HG02943 (cell line): Measurements from ENCODE around the gene EEF2.
"Not testable (repeated sequence)": the region's sequence is repeated elsewhere in the genome, so short reads cannot be mapped to it uniquely, and the experiment has no call there.

Experiments used
- ATAC-seq: cut with Tn5 transposase; IDR thresholded peaks from one replicate; pipeline ENCODE4 v1.9.1; 2021; ENCODE audit warnings: mild to moderate bottlenecking, low read depth, moderate library complexity; ENCODE audit not compliant: unreplicated experiment

EEF2 gene

GRCh38 chr19:3950871-3951861 lies 34.1 kb downstream of the EEF2 start:
- no peak for ATAC-seq

- ATAC-seq = no peak
Observed at GRCh38 chr19:3949997-3950859, 35.0 kb downstream of the EEF2 start.

- ATAC-seq = no peak
Observed at GRCh38 chr19:3949294-3949693, 36.0 kb downstream of the EEF2 start.

- ATAC-seq = not testable (repeated sequence)
Observed at GRCh38 chr19:3947316-3947933, 37.8 kb downstream of the EEF2 start.

- ATAC-seq = no peak
Observed at GRCh38 chr19:3945838-3946237, 39.4 kb downstream of the EEF2 start.

- no peak for ATAC-seq
Observed at GRCh38 chr19:3944018-3944721, 41.1 kb downstream of the EEF2 start.

- no peak for ATAC-seq
Observed at GRCh38 chr19:3942790-3943409, 42.4 kb downstream of the EEF2 start.

- not testable (repeated sequence) for ATAC-seq
Observed at GRCh38 chr19:3938300-3938950, 46.8 kb downstream of the EEF2 start.

GRCh38 chr19:3936506-3937442 lies 48.5 kb downstream of the EEF2 start:
- no peak for ATAC-seq

GRCh38 chr19:3932931-3933810 lies 52.1 kb downstream of the EEF2 start, which contains the start of gene NMRK2:
NMRK2 (plus strand) TSS chr19:3933069; CDS start chr19:3933672, 603 bp downstream.
- no peak for ATAC-seq

- ATAC-seq = no peak
Observed at GRCh38 chr19:3931041-3931440, 54.2 kb downstream of the EEF2 start.
